Measurements from ENCODE around the gene GFI1. TPM values are rescaled to one million over a fixed set of nuclear protein-coding genes. Genes with fewer than 3 reads are reported as not detected.
A peak's percentile ranks its signal among the peaks of the same experiment; 100 is the strongest.

Gene GFI1
- total RNA-seq, 1 experiment from 2014 or later, result 0.06 TPM

DNA sequence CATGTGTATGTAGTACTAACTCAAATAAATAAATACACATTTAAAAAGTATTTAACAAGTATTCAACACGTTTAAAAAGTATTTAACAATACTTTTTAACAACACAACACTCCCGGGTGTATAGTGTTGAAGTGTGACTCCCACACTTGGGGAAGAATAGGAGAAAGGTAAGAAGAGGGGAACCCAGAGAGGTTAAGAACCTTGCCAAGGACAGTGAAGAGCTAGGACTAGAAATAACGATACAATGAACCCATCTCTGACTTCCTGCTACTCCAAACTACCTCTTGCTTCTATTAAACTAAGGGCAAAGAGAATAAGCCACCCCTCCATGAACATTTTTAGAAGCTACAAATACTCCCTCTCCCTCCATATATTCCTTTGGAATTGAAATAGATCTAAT lies 1.7 kb upstream of the GFI1 start:
- no peak for DNase-seq (ENCODE audit: low read depth)

GRCh38 chr1:92487078-92487605 lies 417 bp upstream of the GFI1 start:
- no peak for DNase-seq (ENCODE audit: low read depth)

DNA sequence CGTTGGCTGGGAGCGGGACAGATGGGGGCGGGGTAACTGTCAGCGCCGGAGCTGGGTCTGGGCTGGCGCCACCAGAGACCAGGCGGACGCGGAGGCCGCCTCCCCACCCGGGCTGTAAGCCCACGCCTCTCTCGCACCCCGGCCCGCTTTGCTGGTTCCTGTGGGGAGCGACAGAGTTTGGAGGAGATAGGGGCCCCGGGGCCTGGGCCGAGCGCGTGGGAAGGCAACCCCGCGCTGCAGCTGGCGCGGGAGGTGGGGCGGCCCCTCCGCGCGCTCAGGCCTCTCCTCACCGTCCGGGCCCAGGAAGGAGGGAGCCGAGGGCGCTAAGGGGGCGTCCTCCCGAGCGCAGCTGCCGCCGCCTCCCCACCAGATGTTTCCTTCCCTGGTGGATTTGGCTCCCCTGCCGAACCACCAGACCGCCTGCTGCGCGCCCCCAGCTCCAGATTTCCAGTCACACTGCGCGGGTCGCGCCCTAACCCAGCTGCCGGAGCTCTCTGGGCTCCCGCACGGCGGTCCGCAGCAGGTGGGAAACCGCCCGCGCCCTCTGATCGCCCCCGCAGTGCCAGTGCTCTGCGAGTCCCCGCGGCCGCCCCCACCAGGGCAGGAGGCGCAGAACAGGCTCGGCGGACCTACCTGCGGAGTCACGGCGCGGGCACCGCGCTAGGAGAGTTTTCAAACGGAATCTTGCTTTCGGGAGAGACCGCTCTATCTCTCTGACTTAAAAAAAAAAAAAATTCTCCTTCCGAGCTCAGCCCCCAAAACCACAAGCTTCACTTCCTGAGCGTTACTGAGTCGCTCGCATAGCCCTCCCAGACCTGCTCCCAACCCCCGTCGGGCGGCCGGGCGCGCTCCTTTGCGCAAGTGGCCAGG lies 1.1 kb downstream of the GFI1 start:
- DNase-seq (ENCODE audit: low read depth), result peak; percentile 79

DNA sequence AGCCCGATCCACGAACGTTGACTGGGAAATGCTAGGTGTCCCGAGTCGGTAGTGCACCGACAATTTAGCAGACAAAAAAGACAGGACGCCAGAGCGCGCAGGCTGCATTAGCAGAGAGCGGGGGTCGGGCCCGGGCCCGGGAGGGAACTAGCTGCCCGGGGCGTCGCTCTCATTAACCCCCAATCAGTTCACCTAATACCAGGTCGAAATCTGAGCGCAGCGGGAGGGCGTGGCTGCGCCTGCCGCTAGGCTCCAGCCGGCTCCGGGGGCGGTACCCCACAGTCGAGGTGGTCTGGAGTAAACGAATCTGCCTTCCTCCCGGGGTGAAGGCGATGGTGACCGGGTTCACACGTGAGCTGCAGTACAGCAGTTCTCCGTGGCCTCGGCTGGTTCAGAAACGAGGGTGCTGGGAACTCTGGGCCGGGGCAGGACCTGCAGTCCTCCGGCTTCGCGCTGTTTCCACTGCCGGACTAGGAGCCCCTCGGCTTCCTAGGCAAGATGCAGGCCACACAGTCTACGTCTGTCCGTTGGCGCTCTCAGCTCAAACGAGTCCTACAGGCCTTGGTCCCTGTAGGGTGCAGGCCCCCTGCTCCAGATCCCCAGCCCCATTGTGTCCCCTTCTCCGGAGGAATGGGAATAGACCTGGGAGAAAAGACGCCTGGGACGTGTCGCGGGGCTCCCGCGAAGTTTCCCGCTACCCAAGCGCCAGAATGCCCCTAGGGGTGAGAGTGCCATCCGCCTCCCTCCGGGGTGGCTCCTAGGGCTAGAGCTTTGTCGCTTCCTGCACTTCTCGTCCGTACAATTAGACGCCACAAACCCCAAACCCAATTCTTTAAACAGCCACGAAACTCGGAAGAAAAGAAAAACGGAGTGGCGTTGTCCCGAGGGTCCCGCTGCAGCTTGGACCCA lies 2.0 kb downstream of the GFI1 start:
- DNase-seq (ENCODE audit: low read depth), result peak; percentile 60

DNA sequence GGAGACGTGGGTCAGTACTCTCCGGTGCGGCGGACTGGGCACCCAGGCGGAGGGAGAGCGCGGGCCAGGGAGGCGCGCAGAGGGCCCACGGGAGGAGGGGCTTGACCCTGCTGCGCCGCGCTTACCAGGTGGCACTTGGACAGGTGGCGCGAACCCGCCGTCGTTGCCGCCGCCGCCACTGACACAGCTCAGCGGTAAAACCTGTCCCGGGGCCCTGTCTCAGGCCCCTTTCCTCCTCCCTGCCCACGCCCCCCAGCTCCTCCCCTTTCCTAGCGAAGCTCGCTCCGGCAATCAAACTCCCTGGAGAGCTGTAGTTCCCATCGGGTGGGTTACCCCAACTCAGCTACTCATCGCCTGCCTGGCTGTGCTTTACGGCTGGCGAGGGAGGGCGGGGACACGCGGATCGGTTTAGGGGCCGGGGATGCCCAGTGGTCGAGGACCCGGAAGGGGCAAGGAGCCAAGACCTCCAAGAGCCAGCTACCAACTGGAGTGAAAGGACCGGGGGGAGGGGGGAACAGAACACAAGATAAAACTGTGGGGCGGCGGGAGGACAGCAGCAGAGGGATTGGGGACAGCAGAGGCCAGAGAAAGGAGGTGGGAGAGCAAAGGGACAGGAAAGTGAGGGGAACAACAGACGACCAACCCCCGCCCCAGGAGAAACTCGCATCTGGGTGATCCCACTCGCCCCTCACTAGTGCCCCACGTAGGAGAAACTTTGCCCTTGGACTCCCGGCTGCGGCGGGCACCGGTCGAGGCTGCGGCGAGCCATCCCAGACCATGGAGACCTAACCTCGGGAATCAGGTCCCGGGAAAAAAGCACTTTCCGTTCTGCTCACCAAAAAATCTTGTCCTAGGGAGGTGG lies 2.9 kb downstream of the GFI1 start:
- DNase-seq (ENCODE audit: low read depth), result peak; percentile 38

DNA sequence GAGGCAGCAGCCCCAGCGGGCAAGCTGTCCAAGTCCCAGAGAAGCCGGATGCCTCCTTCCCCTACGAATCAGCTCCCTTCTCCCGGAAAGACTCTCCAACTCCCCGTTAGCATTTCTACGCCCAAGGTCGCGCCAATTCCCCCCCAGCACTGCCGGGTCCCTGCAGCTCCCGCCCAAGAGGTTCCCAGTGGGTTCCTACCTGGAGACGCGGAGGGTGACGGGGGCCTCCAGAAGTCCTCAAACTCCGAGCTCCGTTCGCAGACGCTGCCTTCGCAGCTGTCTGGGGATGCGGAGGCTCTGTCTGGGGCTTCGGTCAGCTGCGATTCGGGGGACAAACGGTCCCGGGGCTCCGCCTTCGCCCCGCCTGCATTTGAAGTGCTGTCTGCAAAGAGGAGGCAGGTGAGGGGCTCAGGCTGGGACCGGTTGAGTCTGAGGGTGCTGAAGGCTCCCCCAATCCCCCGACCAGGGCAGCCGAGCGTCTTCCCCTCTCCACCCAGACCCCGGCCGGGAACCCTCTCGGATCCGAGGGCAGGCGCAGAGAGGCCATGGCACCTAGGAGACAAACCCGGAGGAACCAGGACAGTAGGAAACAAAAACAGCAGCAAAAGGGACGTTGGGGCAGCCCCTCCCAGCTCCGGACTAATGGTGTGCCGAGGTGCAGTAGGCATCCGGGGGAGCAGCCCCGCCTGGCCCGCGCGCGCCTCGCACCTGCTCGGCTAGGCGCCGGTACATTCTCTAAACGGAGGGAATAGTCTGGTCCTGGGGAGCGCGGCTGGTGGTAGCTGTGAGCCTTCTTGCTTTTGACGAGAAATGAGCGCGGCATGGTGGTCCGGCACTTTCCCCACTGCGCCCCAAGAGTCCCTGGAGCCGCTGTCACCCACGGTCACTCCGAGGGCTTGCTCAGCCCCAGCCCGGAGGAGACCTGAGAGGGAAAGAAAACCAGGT lies 3.8 kb downstream of the GFI1 start:
- peak; percentile 50 for DNase-seq (ENCODE audit: low read depth)

- no peak for DNase-seq (ENCODE audit: low read depth)
Observed at GRCh38 chr1:92481971-92482664, 4.6 kb downstream of the GFI1 start.

DNA sequence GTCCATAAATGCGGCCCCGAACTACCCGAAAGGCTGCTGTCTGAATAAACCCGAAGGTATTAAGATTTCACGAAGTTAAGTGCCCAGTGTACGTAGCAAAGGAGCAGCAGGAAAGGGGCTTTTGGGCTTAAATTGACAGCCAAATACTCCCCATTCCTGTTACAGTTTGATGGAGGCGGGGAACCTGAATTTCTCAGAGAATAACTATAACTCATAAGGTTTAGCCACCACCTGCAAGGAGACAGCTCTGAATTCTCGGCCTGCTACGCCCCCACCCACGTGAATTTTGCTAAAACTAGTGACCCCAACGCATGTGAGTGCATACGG lies 5.2 kb downstream of the GFI1 start:
- DNase-seq (ENCODE audit: low read depth), result no peak

DNA sequence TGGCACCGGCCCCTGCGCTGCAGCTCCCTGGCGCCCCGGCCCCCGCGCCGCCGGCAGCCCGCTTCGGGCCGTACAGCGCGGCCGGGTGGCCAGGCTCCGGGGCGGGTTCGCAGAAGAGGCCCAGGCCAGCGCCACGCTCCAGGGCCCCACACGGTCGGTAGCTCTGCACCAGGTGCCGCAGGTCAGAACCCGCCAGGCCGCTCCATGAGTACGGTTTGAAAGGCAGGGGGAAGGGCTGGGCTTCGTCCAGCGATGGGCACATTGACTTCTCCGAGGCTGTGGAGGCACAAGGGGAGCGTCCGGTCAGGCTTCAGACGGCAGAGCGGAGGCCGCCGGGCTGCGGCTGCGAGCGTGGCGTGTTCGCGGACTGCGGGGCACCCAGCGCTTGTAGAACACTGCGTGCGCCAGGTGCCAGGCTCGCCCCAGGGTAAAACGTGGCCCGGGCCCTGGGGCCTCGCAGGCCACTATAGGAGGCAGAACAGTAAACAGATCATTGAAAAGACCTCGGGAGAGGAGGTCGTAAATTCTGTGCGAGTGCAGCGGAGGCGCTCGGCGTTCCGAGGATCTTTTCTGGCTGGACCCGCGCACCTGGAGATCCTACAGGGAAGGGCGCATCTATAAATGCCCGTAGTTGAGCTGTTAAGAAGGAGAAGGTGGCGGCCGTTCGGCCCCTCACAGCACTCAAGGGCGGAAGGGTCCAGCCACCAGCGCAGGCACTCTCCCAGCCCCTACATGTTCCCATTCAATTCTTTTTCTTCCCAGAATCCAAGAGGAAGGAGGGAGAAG lies 5.7 kb downstream of the GFI1 start:
- DNase-seq (ENCODE audit: low read depth), result no peak

DNA sequence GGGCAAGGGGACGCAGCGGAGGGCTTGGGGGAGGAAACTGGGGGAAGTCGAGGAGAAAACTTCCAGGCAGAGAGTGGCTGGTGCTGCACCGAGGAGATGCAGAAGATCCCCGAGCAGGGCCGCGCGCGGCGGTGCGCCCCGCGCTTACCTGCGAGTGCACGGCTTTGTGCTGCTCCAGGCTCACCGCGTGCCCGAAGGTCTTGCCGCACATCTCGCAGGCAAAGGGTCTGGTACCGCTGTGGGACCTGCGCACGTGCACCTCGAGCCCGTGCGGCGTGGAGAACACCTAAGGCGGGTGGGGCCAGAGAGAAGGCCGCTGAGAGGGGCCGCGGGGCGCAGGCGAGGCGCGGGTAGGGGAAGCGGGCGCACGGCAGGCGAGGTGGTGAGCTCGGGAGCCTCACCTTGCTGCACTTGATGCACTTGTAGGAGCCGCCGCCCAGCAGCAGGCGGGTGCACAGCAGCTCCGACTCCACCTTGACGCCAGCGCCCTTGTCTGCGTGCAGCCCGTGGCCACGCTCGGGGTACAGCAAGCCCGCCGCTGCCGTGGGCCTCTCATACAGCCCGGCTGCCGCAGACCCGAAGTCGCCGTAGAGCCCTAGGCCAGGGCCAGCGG lies 6.4 kb downstream of the GFI1 start:
- no peak for DNase-seq (ENCODE audit: low read depth)

DNA sequence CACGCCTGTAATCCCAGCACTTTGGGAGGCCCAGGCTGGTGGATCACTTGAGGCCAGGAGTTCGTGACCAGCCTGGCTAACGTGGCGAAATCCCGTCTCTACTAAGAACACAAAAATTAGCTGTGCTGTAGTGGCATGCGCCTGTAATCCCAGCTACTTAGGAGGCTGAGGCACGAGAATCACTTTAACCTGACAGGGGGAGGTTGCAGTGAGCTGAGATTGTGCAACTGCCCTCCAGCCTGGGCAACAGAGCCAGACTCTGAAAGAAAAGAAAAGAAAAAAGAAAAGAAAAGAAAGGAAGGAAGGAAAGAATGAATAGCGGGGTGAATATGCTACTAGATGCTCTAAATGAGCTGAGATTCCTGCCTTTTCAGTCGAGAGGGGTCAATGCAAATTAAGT lies 7.1 kb downstream of the GFI1 start:
- no peak for DNase-seq (ENCODE audit: low read depth)

- DNase-seq (ENCODE audit: low read depth), result no peak
Observed at GRCh38 chr1:92478393-92478792, 8.3 kb downstream of the GFI1 start.

- DNase-seq (ENCODE audit: low read depth), result no peak
Observed at GRCh38 chr1:92476071-92476631, 10.6 kb downstream of the GFI1 start.

- no peak for DNase-seq (ENCODE audit: low read depth)
Observed at GRCh38 chr1:92475029-92475428, 11.7 kb downstream of the GFI1 start.

GRCh38 chr1:92473781-92474495 lies 12.8 kb downstream of the GFI1 start:
- no peak for DNase-seq (ENCODE audit: low read depth)

- no peak for DNase-seq (ENCODE audit: low read depth)
Observed at GRCh38 chr1:92470216-92470615, 16.5 kb downstream of the GFI1 start.

DNA sequence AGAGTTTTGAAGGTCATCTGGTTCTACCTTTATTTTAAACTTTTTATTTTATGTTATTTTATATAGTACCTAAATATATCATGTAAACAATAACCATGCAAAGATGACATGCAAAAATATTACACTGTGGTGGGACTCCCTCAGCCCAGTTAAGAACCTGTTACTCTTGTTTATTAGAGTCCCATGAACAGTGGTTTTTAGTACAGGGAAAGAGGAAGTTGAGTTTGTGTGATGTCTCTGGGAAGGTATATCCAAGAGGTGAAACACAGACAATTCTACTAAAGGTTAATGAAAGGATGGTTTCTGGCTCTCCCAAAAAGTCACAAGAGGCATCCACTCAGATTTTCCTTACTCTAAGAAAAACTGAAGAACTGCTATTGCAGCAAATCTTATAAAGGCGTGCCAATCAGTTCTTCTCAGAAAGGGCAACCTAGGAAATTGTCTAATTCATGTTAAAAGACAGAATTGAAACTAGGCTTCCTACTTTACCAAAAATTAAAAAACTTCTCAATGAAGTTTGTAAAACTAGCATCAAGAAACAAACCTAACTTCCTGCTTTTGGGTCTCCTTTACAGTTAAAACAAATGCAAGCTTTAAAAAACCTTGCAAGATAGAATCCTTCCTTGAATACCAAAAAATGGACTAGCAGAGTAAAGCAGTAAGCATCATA lies 19.9 kb downstream of the GFI1 start:
- no peak for DNase-seq (ENCODE audit: low read depth)

All from Daoy (cell line).